ENCODE results near the gene KCNQ1. TPM values are rescaled to one million over a fixed set of nuclear protein-coding genes. Genes with fewer than 3 reads are reported as not detected.

Gene KCNQ1
- total RNA-seq, 2 experiments from 2014 or later, result 4.3 to 9.2 TPM

DNA sequence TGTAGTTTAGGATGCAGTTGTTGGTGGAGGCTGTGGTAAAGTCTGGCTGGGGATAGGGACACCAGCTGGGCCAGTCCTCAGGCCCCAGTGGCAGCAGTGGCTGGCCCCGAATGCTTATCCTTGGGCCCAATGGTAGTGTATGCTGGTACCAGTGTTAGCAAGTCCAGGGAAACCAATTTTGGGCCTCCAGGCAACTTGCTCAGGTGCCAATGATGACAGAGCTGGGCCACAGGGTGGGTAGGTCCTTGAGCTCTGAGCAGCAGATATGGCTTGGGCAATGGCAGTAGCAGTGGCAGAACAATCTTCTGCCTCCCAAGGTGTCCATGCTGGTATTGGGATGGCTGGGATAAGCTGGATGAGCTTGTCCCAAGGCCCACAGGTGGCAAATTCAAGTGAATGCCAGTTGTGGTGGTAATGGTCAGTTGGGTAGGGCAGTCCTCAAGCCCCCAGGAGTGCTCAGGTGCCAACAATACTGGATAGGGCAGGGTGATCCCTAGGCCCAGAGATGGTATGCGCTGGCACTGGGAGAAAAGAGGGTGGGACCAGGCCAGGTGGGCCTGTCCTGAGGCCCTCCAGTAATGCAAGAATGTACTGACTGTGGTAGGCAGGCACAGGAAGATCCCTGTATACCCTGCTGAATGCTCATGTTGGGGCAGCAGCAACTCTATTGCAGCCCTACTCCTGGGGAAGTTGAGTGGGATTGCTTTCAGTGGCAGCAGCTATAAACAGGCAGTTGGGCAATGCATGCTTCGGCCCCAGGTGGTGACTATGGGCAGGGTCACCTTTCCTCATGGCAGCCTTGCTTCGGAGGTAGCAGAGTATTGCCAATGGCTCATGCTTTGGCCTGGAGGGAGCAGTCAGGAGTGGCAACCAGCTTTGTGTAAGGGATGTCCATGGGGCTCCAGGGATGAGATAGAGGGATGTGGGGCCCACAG is 200.3 kb downstream of the KCNQ1 start:
- peaks cover 3% of the 10 kb centered on the region for H3K27me3 Mint-ChIP-seq

DNA sequence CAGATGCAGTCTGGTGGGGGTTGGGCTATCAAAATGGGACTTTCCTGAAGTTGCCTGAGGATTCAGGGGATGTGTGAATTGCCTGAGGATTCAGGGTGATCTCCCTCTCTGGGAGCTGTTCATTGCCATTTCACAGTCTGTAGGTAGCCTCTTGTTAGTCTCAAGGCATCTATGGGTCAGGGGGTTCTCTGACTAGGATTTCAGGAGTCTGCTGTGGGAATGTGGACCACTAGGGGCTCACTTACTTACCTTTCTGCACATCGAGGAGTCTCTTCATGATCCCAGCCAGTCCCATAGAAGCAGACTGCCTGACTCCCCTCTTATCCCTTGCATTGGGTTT is 200.9 kb downstream of the KCNQ1 start:
- CTCF ChIA-PET, result no interaction called here
- no peaks in the 10 kb centered on the region for H3K4me1 Mint-ChIP-seq
- peaks cover 26% of the 10 kb centered on the region for H3K9me3 Mint-ChIP-seq (ENCODE audit: low read depth)
- H3K4me3 Mint-ChIP-seq, result no peak overlapping the region
- H3K27me3 Mint-ChIP-seq, result peaks cover 5% of the 10 kb centered on the region
- DNase-seq, result no peak
- peaks cover 7% of the 10 kb centered on the region for H3K36me3 Mint-ChIP-seq
- no peak for ATAC-seq
- H3K27ac Mint-ChIP-seq, result no peak overlapping the region

More for the DNA sequence above, 200.3 kb downstream of the KCNQ1 start:
- peaks cover 5% of the 10 kb centered on the region for H3K36me3 Mint-ChIP-seq
- CTCF ChIA-PET, result no interaction called here
- no peaks in the 10 kb centered on the region for H3K4me1 Mint-ChIP-seq
- ATAC-seq (no peak), DNase-seq (no peak)
- H3K4me3 Mint-ChIP-seq, result no peak overlapping the region
- no peak overlapping the region for H3K27ac Mint-ChIP-seq
- H3K9me3 Mint-ChIP-seq (ENCODE audit: low read depth), result peaks cover 24% of the 10 kb centered on the region

DNA sequence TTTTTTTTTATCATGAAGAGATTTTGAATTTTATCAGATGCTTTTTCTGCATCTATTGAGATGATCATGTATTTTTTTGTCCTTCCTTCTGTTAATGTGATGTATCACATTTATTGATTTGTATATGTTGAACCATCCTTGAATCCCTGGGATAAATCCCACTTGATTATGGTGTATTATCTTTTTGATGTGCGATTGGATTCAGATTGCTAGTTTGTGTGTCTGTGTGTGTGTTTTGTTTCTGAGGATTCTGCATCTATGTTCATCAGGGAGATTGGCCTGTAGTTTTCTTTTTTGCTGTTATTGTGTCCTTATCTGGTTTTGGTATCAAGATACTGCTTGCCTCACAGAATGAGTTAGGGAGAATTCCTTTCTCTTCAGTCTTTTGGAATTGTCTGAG is 202.4 kb downstream of the KCNQ1 start:
- Mint-ChIP-seq H3K36me3 (peaks cover 9% of the 10 kb centered on the region), H3K27me3 (peaks cover 5% of the 10 kb centered on the region)
- ATAC-seq, result no peak

DNA sequence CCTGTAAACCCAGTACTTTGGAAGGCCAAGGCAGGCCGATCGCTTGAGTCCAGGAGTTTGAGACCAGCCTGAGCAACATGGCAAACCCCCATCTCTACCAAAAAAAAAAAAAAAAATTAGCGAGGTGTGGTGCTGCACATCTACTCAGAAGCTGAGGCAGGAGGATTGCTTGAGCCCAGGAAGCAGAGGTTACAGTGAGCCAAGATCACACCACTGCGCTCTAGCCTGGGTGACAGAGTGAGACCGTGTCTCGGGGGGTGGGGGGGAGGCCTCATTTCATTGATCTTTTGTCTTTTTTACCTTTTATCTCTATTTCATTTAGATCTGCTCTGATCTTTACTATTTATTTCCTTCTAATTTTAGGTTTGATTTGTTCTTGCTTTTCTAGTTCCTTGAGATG is 203.1 kb downstream of the KCNQ1 start:
- H3K27ac Mint-ChIP-seq, result no peak overlapping the region
- H3K4me1 Mint-ChIP-seq, result no peaks in the 10 kb centered on the region
- peaks cover 5% of the 10 kb centered on the region for H3K27me3 Mint-ChIP-seq
- ATAC-seq, result no peak
- CTCF ChIA-PET, result no interaction called here
- DNase-seq, result no peak
- H3K4me3 Mint-ChIP-seq, result no peak overlapping the region
- peaks cover 25% of the 10 kb centered on the region for H3K9me3 Mint-ChIP-seq (ENCODE audit: low read depth)
- peaks cover 9% of the 10 kb centered on the region for H3K36me3 Mint-ChIP-seq

More for the DNA sequence above, 202.4 kb downstream of the KCNQ1 start:
- Mint-ChIP-seq H3K4me1 (no peaks in the 10 kb centered on the region), H3K9me3 (ENCODE audit: low read depth) (peaks cover 25% of the 10 kb centered on the region), H3K4me3 (no peak overlapping the region), H3K27ac (no peak overlapping the region)
- CTCF ChIA-PET, result no interaction called here
- DNase-seq, result no peak

DNA sequence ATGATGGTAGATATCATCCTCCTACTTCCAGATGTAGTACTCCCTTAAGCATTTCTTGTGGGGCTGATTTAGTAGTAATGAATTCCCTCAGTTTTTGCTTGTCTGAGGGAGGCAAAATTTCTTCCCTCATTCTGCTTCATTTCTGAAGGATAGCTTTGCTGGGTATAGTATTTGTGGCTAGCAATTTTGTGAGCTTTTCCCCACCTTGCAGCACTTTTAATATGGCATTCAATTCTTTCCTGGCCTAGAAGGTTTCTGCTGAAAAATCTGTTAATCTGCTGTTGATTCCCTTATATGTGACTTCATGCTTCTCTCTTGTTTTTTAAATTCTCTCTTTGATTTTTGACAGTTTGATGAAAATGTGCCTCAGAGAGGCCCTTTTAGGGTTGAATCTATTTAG is 204.6 kb downstream of the KCNQ1 start:
- CTCF ChIA-PET, result no interaction called here
- H3K36me3 Mint-ChIP-seq, result peaks cover 6% of the 10 kb centered on the region
- no peak overlapping the region for H3K27ac Mint-ChIP-seq
- H3K27me3 Mint-ChIP-seq, result peaks cover 3% of the 10 kb centered on the region
- no peaks in the 10 kb centered on the region for H3K4me1 Mint-ChIP-seq
- H3K4me3 Mint-ChIP-seq, result no peak overlapping the region
- peaks cover 14% of the 10 kb centered on the region for H3K9me3 Mint-ChIP-seq (ENCODE audit: low read depth)
- no peak for DNase-seq
- no peak for ATAC-seq

DNA sequence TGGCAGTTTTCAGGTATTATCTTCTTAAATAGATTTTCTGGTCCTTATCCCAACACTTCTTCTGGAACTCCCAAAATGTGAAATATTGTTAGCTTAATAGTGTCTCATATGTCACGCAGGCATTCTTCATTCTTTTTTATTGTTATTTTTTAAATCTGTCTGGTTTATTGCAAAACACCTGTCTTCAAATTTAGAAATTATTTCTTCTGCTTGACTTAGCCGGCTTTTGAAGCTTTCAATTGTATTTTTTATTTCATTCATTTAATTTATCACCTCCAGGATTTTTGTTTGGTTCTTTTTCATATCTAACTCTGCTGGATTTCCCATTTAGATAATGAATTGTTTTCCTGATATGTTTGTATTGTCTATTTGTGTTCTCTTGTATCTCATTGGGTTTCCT is 205.0 kb downstream of the KCNQ1 start:
- CTCF ChIA-PET, result no interaction called here
- Mint-ChIP-seq H3K4me1 (no peaks in the 10 kb centered on the region), H3K36me3 (peaks cover 6% of the 10 kb centered on the region)

DNA sequence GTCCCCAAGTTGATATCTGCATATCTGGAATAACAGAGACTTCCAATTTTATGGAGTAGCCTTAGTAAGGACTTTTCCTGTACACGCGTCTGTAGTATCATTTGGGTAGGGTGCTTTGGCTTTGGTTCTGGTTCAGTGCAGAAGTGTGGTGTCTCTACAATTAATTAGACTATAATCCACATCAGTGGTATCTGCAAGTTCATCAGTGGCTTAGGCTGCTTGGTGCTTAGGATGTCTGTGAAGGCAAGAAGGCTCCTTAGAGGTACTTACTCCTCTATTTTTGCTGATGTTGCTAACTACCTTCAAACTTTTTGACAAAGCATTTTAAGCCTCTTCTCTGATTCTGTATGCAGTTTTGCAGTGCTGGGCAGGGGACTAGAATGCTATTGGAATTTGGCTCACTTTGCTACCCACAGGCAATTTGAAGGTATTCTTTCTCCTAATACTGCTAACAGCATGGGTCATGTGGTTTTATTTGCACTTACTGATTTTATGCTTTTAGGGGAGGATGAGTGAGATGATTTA is 205.6 kb downstream of the KCNQ1 start:
- DNase-seq (no peak), ATAC-seq (no peak)
- H3K9me3 Mint-ChIP-seq (ENCODE audit: low read depth), result peaks cover 11% of the 10 kb centered on the region
- CTCF ChIA-PET, result no interaction called here
- H3K4me1 Mint-ChIP-seq, result no peaks in the 10 kb centered on the region
- no peak overlapping the region for H3K4me3 Mint-ChIP-seq
- no peak overlapping the region for H3K27ac Mint-ChIP-seq
- peaks cover 3% of the 10 kb centered on the region for H3K27me3 Mint-ChIP-seq
- H3K36me3 Mint-ChIP-seq, result peaks cover 6% of the 10 kb centered on the region

More for the DNA sequence above, 205.0 kb downstream of the KCNQ1 start:
- Mint-ChIP-seq H3K27me3 (peaks cover 3% of the 10 kb centered on the region), H3K9me3 (ENCODE audit: low read depth) (peaks cover 11% of the 10 kb centered on the region), H3K4me3 (no peak overlapping the region), H3K27ac (no peak overlapping the region)
- ATAC-seq (no peak), DNase-seq (no peak)

DNA sequence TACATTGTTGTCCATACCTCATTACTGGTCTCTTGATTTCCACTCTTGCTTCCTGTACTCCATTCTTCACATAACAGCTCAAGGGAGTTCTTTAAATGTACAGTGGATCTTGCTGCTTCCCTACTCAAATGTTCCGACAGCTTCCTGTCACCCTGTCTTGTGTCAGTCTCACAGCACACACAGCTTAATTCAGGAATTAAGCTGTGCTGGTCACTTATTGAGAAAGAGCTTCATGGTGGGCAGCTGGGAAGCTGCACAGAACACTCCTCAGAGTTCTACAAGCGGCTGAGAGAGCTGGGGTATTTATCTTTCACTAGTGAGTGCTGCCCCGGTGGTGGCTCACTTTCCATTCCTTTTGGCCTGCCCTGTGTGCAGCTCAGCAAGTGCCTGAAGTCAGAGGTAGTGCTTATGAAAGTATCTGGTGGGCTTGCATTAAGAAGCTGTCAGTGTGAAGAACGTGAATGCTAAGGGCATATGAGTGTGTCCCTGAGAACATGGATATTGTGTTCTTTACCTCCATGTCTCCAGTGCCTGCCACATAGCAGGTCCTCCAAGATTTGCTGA is 206.3 kb downstream of the KCNQ1 start:
- Mint-ChIP-seq H3K9me3 (ENCODE audit: low read depth) (peaks cover 11% of the 10 kb centered on the region), H3K27me3 (peaks cover 3% of the 10 kb centered on the region), H3K27ac (no peak overlapping the region), H3K4me3 (no peak overlapping the region), H3K36me3 (peaks cover 6% of the 10 kb centered on the region), H3K4me1 (no peaks in the 10 kb centered on the region)
- DNase-seq (no peak), ATAC-seq (no peak)
- CTCF ChIA-PET, result no interaction called here

DNA sequence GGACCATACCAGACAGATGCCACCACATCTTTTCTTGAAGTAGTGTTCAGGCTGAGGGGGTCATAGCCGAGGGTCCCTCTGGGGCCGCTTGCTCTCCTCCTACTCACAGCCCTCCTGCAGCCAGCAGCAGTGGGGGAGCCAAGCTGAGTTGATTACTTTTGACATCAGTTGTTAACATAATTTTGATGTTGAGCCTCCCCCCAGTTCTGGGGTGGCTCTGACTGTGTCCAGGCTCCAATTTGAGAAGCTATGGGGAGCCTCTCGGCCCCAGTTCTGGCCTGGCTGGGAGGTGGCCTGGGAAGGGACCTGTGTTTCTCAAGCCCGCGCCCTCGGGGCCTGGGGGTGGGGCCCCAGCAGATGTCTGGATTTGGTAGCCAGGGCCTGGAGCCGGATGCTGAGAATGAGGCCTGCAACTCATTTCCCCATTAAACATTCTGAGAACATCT is 207.0 kb downstream of the KCNQ1 start:
- DNase-seq, result no peak
- peaks cover 11% of the 10 kb centered on the region for H3K9me3 Mint-ChIP-seq (ENCODE audit: low read depth)
- no peak for ATAC-seq
- peaks cover 6% of the 10 kb centered on the region for H3K36me3 Mint-ChIP-seq
- CTCF ChIA-PET, result no interaction called here
- no peak overlapping the region for H3K4me3 Mint-ChIP-seq
- no peak overlapping the region for H3K27ac Mint-ChIP-seq
- peaks cover 3% of the 10 kb centered on the region for H3K27me3 Mint-ChIP-seq
- H3K4me1 Mint-ChIP-seq, result no peaks in the 10 kb centered on the region

DNA sequence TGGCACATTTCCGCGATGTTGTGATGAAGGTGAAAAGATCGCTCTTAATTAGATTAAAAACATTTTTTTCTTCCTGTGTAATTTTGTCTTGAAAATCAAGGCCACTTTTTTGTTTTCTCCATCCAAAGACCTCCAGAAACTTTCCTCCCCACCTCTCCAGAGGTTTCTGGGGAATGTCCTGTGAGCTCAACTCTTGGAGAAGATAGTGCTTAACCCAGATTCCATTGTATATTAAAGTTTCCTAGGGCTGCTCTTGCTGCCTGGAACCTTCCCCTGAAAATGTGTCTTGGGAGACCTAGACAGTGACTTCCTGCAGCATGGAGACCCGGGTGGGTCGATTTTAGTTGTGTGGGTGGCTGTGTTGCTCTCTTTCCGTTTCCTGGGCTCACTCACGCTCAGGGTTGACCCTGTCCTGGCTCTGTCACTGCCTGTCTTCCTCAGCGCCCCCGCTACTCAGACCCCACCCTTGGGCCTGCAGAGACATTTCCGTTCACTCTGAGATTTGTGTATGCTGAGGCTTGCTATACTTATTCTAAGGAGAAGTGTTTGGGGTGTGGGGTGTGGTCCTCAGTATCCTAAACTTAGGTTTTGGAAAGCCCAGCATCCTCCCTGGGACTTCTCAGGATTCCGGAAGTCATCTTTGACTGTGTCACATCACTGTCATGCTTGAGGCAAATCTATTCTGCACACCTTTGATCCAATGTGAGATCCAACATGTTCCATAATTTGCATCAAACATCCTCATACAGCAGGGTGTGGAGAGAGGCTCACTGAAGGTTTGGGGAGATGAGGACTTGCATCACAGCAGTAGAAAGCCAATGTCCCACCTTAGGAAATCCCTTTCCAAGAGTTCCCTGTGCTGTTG is 207.8 kb downstream of the KCNQ1 start:
- H3K27me3 Mint-ChIP-seq, result peaks cover 3% of the 10 kb centered on the region
- no peak for ATAC-seq
- H3K4me1 Mint-ChIP-seq, result no peaks in the 10 kb centered on the region
- H3K9me3 Mint-ChIP-seq (ENCODE audit: low read depth), result peaks cover 7% of the 10 kb centered on the region
- H3K36me3 Mint-ChIP-seq, result peaks cover 6% of the 10 kb centered on the region
- no peak for DNase-seq
- no peak overlapping the region for H3K27ac Mint-ChIP-seq
- H3K4me3 Mint-ChIP-seq, result no peak overlapping the region
- CTCF ChIA-PET, result no interaction called here

DNA sequence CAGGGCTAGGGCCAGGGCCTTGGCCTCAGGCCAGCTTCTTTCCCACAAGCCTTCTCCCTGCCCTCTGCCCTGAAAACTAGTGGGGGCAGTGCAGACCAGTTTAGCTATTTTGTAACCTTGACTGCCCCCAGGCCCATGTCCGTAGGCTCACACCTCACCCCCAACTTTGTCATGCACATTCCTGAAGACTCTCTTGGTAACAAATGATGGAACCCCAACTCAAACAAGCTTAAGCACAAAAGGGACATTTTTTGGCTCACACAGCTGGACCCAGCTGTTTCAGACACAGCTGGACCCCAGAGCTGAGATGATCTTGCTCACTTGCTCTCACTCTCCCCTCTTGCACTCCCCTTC is 208.4 kb downstream of the KCNQ1 start:
- CTCF ChIA-PET, result no interaction called here
- peaks cover 6% of the 10 kb centered on the region for H3K36me3 Mint-ChIP-seq

DNA sequence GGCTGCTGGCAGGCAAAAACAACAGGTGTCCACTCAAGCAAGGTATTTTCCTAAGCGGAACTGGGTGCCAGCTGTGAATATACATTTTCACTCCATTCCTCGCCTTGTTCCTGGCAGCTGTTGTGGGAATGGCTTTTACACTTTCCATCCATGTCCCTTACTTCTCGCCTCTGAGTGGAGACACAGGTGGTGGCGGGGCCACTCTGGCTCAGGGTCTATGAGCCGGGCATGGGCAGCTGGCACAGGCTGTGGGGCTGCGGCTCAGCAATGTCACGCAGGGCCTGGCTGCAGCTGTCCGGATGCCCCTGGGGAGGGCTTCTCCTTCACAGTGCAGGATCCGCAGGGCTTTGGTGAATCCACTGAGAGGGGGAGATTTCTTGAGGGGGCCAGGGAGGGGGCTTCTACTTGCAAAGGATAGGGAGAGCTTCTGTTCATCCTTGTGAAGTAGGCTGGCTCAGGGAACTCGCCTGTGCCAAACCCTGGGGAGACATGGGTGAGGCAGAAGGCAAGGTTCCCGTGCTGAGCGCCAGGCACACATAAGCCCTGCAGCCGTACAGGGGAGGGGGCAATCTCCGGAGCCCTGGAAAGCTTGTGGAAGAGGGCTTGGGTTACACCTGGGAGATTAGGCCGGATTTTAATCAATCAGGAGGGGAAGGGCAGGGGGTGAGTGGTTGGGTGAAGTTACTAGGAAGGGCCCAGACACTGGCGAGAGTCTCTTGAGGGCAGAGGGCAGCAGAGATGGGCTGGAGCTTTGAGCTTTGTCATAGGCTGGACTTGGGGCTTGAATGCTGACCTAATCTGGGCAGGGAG is 209.3 kb downstream of the KCNQ1 start:
- H3K9me3 Mint-ChIP-seq (ENCODE audit: low read depth), result peaks cover 7% of the 10 kb centered on the region
- DNase-seq, result no peak
- H3K27me3 Mint-ChIP-seq, result peaks cover 3% of the 10 kb centered on the region
- H3K36me3 Mint-ChIP-seq, result peaks cover 6% of the 10 kb centered on the region
- H3K27ac Mint-ChIP-seq, result no peak overlapping the region
- CTCF ChIA-PET, result no interaction called here
- no peaks in the 10 kb centered on the region for H3K4me1 Mint-ChIP-seq
- H3K4me3 Mint-ChIP-seq, result no peak overlapping the region
- ATAC-seq, result no peak

More for the DNA sequence above, 208.4 kb downstream of the KCNQ1 start:
- no peak for ATAC-seq
- Mint-ChIP-seq H3K27me3 (peaks cover 3% of the 10 kb centered on the region), H3K9me3 (ENCODE audit: low read depth) (peaks cover 7% of the 10 kb centered on the region), H3K27ac (no peak overlapping the region), H3K4me3 (no peak overlapping the region), H3K4me1 (no peaks in the 10 kb centered on the region)
- DNase-seq, result no peak
